OCI-LY3 (cell line): ENCODE measurements around the gene SLC16A8.

Experiments used
- EZH2phosphoT487 ChIP-seq: fragments of 200-600 bp; shearing (Covaris generic); IDR thresholded peaks from 2 replicates; pipeline ENCODE4 v1.6.1; 2018; ENCODE audit warnings: antibody characterized with exemption, mixed run types, low read depth
- TF ChIP-seq, protein P1 (sequence below): fragments of 200-600, 300-600 bp; sonication (generic); IDR thresholded peaks from 2 replicates; pipeline ENCODE4 v1.5.1; 2014; ENCODE audit warnings: antibody characterized with exemption, low read length, low read depth

DNA sequence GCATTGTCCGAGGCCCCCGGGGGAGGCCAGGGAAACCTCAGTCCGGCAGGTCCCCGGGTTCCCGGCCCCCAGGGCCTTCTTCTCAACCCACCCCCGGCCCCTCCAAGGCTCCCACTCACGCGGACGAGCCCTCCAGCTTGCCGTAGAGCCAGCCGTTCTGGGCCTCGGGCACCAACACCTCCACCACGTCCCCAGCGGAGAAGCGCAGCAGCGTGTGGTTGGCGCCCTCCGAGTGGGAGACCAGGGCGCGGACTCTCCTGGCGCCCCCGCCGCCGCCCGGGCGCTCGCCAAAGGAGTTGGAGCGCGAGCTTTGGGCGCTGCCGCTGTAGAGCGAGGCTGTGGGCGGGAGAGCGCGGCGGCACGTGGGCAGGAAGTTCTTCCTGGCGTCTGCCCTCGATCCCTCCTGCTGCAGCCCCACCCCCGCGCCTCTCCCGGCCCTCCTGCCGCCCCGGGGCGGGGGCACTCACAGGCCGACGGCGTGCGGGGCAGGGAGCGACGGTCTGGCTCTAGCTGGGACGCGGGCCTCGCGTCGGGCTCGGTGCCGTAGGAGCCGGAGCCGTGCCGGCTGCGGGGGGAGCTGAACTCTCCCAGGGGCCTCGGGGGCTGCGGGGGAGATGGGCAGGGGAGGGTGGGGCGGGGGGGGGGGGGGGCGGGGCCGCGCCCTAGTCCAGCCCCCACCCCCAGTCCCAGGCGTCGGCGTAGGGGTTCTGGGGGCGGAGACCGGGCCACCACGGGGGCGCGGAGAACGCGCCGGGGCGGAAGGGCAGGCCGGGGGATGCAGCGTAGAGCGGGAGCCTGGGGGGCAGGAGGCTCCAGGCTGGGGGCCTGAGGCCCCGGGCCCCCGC lies 4.9 kb upstream of the SLC16A8 start:
- TF ChIP-seq, protein P1, sequence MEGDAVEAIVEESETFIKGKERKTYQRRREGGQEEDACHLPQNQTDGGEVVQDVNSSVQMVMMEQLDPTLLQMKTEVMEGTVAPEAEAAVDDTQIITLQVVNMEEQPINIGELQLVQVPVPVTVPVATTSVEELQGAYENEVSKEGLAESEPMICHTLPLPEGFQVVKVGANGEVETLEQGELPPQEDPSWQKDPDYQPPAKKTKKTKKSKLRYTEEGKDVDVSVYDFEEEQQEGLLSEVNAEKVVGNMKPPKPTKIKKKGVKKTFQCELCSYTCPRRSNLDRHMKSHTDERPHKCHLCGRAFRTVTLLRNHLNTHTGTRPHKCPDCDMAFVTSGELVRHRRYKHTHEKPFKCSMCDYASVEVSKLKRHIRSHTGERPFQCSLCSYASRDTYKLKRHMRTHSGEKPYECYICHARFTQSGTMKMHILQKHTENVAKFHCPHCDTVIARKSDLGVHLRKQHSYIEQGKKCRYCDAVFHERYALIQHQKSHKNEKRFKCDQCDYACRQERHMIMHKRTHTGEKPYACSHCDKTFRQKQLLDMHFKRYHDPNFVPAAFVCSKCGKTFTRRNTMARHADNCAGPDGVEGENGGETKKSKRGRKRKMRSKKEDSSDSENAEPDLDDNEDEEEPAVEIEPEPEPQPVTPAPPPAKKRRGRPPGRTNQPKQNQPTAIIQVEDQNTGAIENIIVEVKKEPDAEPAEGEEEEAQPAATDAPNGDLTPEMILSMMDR, result no peak
- no peak for TF ChIP-seq EZH2phosphoT487
